ENCODE measurements around the gene XPNPEP1. TPM values are rescaled to one million over a fixed set of nuclear protein-coding genes. Genes with fewer than 3 reads are reported as not detected.

Gene XPNPEP1
- total RNA-seq, 2 donors from 2014 or later: 57.0 to 69.5 TPM

DNA sequence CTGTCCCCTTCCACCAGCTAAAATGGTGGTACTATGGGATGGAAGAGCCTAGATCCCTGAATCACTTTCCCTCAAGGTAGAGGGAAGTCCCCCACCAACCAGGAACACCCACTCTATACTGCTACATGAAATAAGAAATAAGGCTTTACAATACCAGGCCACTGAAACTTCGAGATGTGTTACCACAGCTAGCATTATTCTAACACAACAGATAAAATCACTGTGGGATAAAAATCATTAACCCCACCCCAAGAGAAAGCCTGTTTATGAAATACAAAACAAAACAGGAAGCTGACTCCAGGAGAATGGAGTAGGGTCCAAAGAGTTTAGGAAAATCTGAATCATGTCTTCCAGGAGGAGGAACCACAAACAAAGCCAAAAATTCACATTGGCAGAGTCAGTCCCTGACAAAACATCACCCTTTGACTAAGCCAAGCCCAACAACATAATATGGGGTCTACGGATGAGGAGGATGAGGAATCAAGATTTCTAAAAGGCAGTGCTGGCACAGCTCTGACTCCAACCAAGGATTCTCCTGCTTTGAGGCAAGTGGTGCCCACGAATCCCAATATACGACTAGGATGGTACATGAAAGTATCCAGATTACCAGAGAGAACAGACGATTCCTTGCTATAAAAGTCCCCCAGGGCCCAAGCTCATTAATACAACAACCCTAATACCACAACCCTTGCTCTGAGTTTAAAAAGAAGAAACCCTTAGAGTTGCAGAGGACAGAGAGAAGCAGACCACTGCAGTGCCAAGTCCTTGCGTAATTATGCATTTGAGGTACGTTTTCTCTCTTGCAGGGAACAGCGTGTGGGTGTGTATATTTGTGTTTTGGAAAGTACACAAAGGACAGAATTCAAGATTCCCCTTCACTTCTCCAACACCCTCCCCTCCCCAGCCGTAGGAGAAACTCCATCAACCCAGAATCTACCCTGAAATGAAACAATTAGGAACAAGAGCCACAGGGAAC is 23.7 kb downstream of the XPNPEP1 start:
- intact Hi-C loops (cut with DNase I): loop anchor here in 1 of 2 donors (10.0 kb wide), 1 partner anchor 105 kb away; the partner anchor contains the start of gene ADD3
- DNase-seq (ENCODE audit: low spot score): peak; percentile 50

DNA sequence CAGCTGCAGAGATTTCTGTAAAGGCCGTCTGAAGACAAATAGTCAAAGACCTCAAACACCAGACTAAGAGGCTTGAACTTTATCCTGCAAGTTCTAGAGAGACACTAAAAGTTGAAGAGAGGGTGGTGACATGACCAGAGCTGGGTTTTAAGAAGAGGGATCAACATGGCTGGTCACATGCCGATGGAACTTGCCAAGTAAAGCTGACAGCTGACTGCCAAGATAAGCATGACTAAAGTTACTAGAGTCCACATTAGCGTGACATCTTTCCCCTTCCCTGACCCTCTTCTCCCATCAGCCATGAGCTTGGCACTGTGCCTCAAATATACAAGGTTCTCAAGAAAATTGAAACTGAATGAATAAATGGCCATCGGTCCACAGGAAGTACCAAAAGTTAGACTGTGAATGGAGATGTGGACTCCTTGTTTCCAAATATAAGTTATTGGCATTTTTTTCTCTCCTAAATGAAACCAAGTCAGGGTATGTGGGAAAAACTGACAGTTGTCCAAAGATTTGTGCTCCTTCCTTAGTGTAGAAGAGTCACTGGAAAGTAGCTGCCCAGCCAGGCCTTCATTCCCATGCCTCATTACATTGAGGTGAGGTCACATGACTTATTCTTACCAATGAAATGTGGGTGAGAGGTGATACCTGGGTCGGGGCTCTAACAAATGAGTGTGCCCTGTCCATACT is 24.5 kb downstream of the XPNPEP1 start:
- peak; percentile 64 for DNase-seq (ENCODE audit: low spot score)
- intact Hi-C loops (cut with DNase I): loop anchor here in 1 of 2 donors (10.0 kb wide), 1 partner anchor 106 kb away; the partner anchor contains the start of gene ADD3

DNA sequence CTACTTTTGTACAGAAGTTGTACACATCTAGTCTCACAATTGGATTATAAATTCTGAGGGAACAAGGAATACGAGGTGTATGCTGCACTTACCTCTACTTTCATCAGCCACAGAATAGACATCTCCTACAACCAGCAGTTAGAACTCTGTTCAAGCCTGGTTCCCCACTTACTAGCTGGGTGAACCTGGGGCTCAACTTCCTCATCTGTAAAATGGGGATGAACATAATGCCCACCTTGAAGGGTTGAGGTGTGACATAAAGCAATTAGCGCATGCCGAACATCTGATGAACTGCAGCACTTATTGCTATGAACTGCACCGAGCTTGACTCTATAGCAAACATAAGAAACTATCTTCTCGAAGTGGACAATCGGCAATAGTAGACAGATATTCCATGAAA is 25.3 kb downstream of the XPNPEP1 start:
- intact Hi-C loops (cut with DNase I): loop anchor here in 1 of 2 donors (10.0 kb wide), 1 partner anchor 107 kb away; the partner anchor contains the start of gene ADD3
- no peak for DNase-seq (ENCODE audit: low spot score)

DNA sequence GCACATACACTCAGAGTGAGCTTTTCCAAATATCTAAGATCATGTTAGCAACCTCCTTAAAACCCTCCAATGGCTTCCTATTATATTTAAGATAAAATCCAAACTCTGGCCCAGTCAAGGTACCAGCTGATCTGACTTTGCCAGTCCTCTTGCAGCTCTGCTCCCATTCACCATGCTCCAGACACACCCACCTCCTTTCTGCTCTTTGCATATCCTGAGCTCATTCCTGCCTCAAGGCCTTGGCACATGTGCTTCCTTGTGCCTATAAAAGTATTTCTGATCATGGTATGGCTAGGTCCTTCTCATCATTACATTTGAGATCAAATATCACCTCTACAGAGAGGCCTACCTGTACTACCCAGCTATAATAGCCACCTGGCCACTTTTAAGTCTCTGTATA is 27.5 kb downstream of the XPNPEP1 start:
- no peak for DNase-seq (ENCODE audit: low spot score)
- intact Hi-C loops (cut with DNase I): loop anchor here in 1 of 2 donors (10.0 kb wide), 1 partner anchor 109 kb away; the partner anchor contains the start of gene ADD3

DNA sequence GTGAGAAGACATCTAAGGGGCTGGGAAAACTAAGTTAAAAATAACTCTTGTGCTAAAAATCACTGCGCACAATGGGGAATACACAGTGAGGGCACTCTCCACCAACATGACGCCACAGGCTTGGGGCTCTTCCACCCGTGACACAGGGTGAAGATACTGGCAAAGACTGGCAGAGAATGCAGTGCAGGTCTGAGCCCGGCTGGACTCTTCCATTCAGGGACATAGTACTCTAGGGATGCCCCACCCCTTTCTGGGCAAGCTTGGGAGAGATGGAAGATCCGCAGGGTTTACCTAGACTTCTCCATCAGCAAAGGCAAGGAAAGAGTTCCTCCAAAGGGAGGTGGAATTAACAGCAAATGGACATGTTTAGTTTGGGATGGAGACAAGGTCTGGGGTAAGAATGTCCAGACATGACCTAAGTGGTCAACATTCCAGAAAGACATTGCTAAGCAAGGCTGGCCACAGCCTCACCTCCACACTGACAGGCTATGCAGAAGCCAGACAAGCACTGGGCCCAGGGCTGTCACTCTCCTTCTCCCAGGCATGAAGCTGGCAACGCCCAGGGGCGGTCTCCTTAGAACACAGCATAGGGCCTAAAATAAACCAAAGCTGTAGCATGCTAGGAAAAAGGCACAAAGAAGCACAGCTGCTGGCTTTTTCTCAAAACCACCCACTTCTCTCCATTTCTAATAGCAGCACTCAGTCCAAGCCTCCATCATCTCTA is 28.1 kb downstream of the XPNPEP1 start:
- DNase-seq (ENCODE audit: low spot score): peak; percentile 92
- intact Hi-C loops (cut with DNase I): loop anchor here in 1 of 2 donors (10.0 kb wide), 1 partner anchor 110 kb away; the partner anchor contains the start of gene ADD3

DNA sequence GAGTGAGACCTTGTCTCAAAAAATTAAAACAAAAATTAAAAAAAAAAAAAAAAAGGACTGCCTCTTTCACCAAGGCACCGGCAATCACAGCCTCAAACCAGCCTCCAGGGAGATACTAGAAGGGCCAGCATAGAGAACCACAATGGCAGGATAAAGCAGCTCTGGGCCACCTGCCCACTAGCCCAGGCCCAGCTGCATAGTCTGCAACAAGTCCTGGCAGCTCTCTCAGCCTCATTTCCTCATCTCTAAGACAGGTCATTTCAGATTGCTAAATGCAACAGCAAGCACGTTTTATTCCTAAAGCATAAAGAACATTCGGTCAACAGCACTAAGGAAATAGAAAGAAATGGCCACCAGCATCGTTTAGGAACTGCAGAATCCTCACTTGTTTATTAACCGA is 28.8 kb downstream of the XPNPEP1 start:
- DNase-seq (ENCODE audit: low spot score): peak; percentile 90
- intact Hi-C loops (cut with DNase I): loop anchor here in 1 of 2 donors (10.0 kb wide), 1 partner anchor 110 kb away; the partner anchor contains the start of gene ADD3

DNA sequence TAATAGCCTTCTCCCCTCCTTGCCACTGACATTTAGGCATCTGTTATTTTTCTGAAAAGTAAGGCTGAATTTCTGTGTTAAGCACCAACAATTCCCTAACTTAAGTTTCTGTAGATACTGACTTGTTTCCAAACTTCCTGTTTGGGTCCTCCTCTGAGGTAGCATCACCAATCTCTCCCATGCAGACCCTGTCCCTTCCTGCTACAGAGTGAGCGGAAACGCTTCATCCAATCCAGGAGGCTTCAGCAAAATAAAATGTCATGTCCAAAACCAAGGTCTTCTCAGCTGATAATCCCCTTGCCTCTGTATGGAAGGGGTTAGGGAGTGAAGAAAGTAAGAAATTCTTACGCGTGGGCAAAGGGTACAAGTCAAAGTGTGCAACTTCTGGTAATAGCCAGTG is 29.9 kb downstream of the XPNPEP1 start:
- DNase-seq (ENCODE audit: low spot score): no peak
- intact Hi-C loops (cut with DNase I): loop anchor here in 1 of 2 donors (10.0 kb wide), 1 partner anchor 111 kb away; the partner anchor contains the start of gene ADD3

DNA sequence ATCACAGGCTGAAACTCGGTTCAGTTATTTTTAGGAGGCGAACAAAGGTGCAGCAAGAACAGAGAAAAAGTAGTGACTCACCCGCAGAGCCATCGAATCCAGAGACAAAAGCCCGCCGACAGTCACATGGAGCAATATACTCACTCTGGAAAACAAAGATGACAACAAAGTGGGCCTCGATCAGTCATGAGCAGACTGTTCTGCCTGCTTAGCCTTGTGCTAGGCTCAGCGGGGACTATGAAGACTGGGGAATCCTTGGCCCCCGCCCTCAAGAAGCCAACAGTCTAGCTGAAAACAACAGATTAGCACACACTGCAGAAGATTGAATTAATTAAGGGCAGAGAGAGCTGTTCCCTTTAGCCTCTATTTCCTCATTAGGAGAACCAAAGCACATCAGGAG is 30.4 kb downstream of the XPNPEP1 start:
- DNase-seq (ENCODE audit: low spot score): peak; percentile 65
- intact Hi-C loops (cut with DNase I): loop anchor here in 1 of 2 donors (10.0 kb wide), 1 partner anchor 112 kb away; the partner anchor contains the start of gene ADD3

DNA sequence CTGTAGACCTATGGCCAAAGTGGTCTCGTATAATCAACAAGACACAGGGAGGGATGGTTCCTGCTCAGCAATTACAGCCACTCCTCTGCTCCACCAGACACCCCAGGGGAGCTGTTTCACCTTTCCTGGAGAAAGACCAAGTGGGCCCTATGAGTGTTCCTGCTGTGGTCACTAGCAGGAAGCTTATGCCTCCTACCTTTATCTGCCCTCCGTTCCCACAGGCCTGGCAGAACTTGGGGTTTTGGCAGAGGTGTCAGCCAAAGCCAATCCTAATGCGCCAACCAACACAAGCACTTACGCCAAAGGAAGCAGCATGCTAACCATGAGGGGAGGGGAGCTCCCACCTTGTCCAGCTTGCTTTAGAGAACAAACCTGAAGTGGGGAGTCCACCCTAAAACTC is 31.2 kb downstream of the XPNPEP1 start:
- intact Hi-C loops (cut with DNase I): loop anchor here in 1 of 2 donors (10.0 kb wide), 1 partner anchor 113 kb away; the partner anchor contains the start of gene ADD3
- DNase-seq (ENCODE audit: low spot score): no peak

DNA sequence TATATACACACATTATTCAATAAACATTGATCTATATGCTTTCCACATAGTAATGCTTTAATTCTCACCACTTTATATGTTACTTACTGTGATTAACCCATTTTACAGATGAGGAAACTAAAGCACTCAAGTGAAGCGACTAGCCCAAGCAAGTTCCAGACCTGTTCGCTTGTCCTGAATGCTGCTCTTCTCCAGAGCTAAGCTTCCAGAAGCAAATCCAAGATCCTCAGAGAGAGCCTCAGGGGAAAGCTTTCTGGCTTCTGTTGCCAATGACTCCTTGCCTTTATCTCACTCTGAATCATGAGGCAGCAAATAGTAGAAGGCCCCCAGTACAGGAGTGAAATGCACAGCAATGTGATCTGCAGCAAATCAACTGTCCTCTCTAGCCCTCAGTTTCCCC is 32.2 kb downstream of the XPNPEP1 start:
- intact Hi-C loops (cut with DNase I): loop anchor here in 1 of 2 donors (10.0 kb wide), 1 partner anchor 114 kb away; the partner anchor contains the start of gene ADD3

DNA sequence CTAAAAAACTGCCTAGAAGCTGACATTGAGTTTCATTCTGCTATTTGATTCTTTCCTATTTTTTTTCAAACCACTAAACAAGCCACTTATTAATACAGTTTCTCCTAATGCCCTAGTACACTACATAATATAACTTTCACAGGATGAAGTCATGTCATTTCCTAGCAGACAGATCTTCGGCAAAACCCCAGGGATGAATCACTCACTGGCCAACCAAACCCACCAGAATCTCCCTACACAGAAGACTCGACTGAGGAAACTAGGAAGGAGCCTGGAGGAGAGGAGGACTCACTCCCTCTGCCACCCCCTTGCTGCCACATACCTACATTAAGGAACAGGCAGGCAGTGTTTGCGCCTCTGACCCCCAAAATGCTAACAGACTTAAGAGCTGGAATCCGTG is 33.4 kb downstream of the XPNPEP1 start:
- no peak for DNase-seq (ENCODE audit: low spot score)
- intact Hi-C loops (cut with DNase I): loop anchor here in 1 of 2 donors (5.0 to 10.0 kb wide), 2 partner anchors 77 to 115 kb away; partner anchors contain the start of gene ADD3

More for the DNA sequence above, 32.2 kb downstream of the XPNPEP1 start:
- DNase-seq (ENCODE audit: low spot score): no peak

DNA sequence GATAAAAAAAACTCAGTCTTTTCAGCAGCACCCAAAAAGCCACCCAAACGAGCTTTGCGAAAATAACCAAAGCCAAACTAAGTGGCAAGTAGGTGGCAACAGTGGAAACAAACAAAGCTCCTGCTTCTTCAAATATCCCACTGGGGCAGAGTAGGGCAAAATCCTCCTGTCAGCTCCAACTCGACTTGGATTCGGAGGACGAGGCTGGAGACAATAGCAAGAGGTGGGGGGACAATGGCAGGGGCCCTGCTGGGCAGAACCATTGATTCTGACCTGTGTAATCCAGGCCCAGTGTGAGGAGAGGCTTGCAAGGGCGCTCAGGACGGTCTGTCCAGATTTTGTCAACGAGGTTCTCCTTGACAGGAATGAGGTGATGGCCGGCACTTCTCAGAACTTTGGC is 35.5 kb downstream of the XPNPEP1 start:
- intact Hi-C loops (cut with DNase I): loop anchor here in 1 of 2 donors (5.0 kb wide), 1 partner anchor 80 kb away; no protein-coding TSS in a partner anchor
- no peak for DNase-seq (ENCODE audit: low spot score)

DNA sequence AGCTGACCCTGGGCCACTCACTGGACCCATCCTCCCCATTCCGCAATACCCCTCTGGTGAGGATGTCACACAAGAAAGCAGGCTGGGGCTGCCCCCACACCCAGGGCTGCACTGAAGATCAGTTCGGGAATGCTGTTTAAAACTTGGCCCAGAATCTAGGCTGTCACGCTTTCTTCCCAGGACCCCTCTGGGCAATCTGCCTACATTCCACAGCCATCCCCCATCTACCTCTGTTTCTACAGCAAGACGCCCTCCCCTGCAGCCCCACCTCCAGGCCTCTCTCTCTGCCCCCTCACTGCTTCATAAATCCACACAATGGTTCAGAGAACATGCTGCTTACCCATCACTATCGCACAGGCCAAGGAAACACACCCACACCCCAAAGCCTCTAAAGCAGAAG is 36.1 kb downstream of the XPNPEP1 start:
- intact Hi-C loops (cut with DNase I): loop anchor here in 1 of 2 donors (5.0 kb wide), 1 partner anchor 80 kb away; no protein-coding TSS in a partner anchor
- no peak for DNase-seq (ENCODE audit: low spot score)

DNA sequence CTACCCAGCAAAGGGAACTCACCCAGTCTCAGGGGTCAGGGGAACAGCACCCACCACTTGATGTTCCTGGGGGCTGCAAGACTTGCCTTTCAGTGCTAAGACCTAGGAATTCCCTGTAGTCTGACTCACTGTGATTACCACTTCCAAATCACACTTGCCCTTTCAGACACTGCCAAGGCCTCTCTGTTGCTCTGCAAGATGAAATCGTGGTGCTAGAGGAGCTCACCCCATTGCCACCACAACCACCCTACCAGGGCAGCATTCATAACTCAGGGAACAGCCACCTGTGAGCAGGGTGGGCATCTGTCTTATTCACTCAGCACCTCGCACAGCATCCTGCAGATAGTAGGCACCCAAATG is 36.5 kb downstream of the XPNPEP1 start:
- no peak for DNase-seq (ENCODE audit: low spot score)
- intact Hi-C loops (cut with DNase I): loop anchor here in 1 of 2 donors (5.0 kb wide), 1 partner anchor 81 kb away; no protein-coding TSS in a partner anchor

DNA sequence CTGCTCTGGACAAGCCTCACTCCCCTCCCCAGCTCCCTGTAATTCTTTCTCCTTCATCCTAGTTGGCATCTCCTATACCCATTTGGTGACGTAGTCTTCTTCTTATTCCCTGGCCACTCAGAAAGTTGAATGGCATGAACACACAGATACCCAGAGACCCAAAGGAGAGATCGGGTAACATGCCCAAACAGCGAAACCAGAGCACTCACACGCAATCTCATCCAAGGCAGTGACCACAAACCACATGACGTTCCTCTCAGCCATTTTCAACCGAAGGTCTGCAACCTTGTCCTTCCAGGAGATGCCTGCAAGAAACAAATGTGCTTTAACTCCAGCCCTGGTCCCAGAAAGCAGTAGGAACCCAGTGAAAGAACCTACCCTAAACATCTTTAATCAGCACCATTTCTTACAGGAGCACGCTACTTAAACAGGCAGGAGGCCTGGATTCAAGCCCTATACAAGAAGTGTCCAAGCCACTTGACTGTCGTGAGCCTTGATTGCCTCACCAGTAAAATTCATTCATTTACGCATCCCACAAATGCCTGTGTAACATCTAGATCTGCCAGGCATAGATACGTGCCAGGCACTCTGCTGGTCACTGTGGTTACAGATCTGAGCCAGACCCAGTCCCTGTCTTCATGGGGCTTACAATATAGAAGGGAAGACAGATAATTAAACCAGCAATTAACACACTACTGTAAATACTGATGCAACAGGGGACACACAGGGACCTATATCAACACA is 37.1 kb downstream of the XPNPEP1 start:
- intact Hi-C loops (cut with DNase I): loop anchor here in 1 of 2 donors (5.0 kb wide), 1 partner anchor 81 kb away; no protein-coding TSS in a partner anchor
- DNase-seq (ENCODE audit: low spot score): no peak

DNA sequence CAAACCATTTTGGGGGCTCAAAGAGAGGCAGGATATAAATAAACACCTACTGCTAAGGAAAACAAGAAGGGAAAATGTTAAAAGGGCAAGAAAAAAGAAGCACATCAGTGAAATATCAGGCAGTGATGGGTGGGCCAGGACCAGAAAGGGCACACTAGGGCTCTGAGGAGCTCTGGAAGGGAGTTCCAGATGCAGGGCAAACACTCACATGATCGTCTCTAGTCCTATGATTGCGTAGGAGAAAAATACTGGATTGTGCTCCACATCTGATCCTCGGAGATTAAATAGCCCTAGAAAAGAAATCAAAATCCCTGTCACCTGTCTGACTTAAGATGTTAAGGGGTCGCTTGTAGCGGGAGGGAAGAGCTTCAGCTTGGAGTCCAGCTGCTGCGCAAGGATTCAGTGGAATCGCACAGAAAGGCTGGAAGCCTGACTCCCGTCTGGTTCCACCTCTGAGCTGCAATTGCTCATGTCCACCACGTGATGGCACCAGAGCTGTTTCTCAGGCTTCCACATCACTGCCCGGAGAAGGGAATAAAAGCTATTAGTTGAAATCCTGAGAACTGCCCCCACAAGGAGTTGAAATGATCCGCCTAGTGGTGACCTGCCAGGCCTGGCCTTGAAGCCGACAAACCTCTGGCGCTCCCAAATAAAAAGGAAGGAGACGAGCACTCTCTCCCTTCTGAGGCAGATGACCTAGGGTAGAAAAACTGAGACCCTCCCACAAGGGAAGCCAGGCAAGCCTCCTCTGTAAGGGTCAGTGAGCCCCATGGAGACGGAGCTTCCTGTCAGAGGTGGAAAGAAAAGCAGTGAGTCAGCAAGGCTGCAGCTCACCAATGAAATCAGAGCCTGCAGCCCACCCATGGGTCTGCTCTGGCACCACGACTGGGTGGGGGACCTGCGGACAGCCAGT is 39.2 kb downstream of the XPNPEP1 start:
- intact Hi-C loops (cut with DNase I): no loop called here
- DNase-seq (ENCODE audit: low spot score): peak; percentile 87

Measured in posterior vena cava (tissue), 2 donors.